HG03460 (cell line): ENCODE results near the gene MKI67.
"Not testable (repeated sequence)": the region's sequence is repeated elsewhere in the genome, so short reads cannot be mapped to it uniquely, and the experiment has no call there.

ENCODE experiments used
- ATAC-seq: cut with Tn5 transposase; IDR thresholded peaks from one replicate; pipeline ENCODE4 v1.9.1; 2021; ENCODE audit not compliant: unreplicated experiment

Gene MKI67

GRCh38 chr10:128150561-128150960 is 24.3 kb upstream of the MKI67 start:
- ATAC-seq, result no peak

- peak; percentile 95 for ATAC-seq
Measured at GRCh38 chr10:128150045-128150493, 23.8 kb upstream of the MKI67 start.

- ATAC-seq, result no peak
Measured at GRCh38 chr10:128149267-128150014, 23.2 kb upstream of the MKI67 start.

GRCh38 chr10:128147669-128148068 is 21.4 kb upstream of the MKI67 start:
- no peak for ATAC-seq

GRCh38 chr10:128147064-128147463 is 20.8 kb upstream of the MKI67 start:
- ATAC-seq, result peak; percentile 57

GRCh38 chr10:128144547-128144946 is 18.3 kb upstream of the MKI67 start:
- ATAC-seq, result no peak

- no peak for ATAC-seq
Measured at GRCh38 chr10:128143531-128143930, 17.3 kb upstream of the MKI67 start.

GRCh38 chr10:128140425-128140824 is 14.2 kb upstream of the MKI67 start:
- ATAC-seq, result no peak

- not testable (repeated sequence) for ATAC-seq
Measured at GRCh38 chr10:128138429-128138828, 12.2 kb upstream of the MKI67 start.

GRCh38 chr10:128137877-128138276 is 11.7 kb upstream of the MKI67 start:
- ATAC-seq, result no peak

GRCh38 chr10:128130051-128130450 is 3.8 kb upstream of the MKI67 start:
- ATAC-seq, result no peak

- no peak for ATAC-seq
Measured at GRCh38 chr10:128128582-128128981, 2.4 kb upstream of the MKI67 start.

- no peak for ATAC-seq
Measured at GRCh38 chr10:128125416-128125943, 743 bp downstream of the MKI67 start.

GRCh38 chr10:128124813-128125403 is 1.3 kb downstream of the MKI67 start:
- no peak for ATAC-seq

GRCh38 chr10:128123846-128124245 is 2.4 kb downstream of the MKI67 start:
- ATAC-seq, result no peak

- no peak for ATAC-seq
Measured at GRCh38 chr10:128122931-128123330, 3.3 kb downstream of the MKI67 start.

GRCh38 chr10:128121750-128122412 is 4.3 kb downstream of the MKI67 start:
- no peak for ATAC-seq

- ATAC-seq, result no peak
Measured at GRCh38 chr10:128116851-128117615, 9.2 kb downstream of the MKI67 start.

GRCh38 chr10:128116187-128116586 is 10.0 kb downstream of the MKI67 start:
- ATAC-seq, result no peak

GRCh38 chr10:128115356-128115755 is 10.9 kb downstream of the MKI67 start:
- no peak for ATAC-seq

GRCh38 chr10:128114901-128115300 is 11.3 kb downstream of the MKI67 start:
- no peak for ATAC-seq
